WERI-Rb-1 (cell line): ENCODE data around the gene HOXA4.

Source experiments
- DNase-seq: peaks from one replicate; pipeline ENCODE4 v3.0.0-alpha.2; 2020
- H3K27ac ChIP-seq: fragments of 250-450 bp; sonication (Bioruptor Pico); 2 replicates; pipeline ENCODE4 v1.5.1; 2020; ENCODE audit warnings: mild to moderate bottlenecking, moderate library complexity
- H3K27me3 ChIP-seq: fragments of 250-450 bp; sonication (Bioruptor Pico); 2 replicates; pipeline ENCODE4 v1.5.1; 2021; ENCODE audit warnings: mild to moderate bottlenecking, low read depth, moderate library complexity; ENCODE audit not compliant: insufficient read depth, severe bottlenecking
- H3K36me3 ChIP-seq: fragments of 250-450 bp; sonication (Bioruptor Pico); 2 replicates; pipeline ENCODE4 v1.5.1; 2020; ENCODE audit warnings: mild to moderate bottlenecking, moderate library complexity
- H3K4me3 ChIP-seq: 2 replicates; pipeline ENCODE4 v1.5.1; 2011; ENCODE audit warnings: low read depth, mild to moderate bottlenecking, control low read depth, low read length
- H3K9me3 ChIP-seq: fragments of 250-450 bp; sonication (Bioruptor Pico); 2 replicates; pipeline ENCODE4 v1.5.1; 2021; ENCODE audit warnings: mild to moderate bottlenecking, moderate library complexity; ENCODE audit not compliant: severe bottlenecking
- TF ChIP-seq, protein P1 (sequence below): IDR thresholded peaks from 2 replicates; pipeline ENCODE4 v1.5.1; 2011; ENCODE audit warnings: low read depth, mild to moderate bottlenecking, control low read depth, inconsistent platforms, low read length

The HOXA4 gene

DNA sequence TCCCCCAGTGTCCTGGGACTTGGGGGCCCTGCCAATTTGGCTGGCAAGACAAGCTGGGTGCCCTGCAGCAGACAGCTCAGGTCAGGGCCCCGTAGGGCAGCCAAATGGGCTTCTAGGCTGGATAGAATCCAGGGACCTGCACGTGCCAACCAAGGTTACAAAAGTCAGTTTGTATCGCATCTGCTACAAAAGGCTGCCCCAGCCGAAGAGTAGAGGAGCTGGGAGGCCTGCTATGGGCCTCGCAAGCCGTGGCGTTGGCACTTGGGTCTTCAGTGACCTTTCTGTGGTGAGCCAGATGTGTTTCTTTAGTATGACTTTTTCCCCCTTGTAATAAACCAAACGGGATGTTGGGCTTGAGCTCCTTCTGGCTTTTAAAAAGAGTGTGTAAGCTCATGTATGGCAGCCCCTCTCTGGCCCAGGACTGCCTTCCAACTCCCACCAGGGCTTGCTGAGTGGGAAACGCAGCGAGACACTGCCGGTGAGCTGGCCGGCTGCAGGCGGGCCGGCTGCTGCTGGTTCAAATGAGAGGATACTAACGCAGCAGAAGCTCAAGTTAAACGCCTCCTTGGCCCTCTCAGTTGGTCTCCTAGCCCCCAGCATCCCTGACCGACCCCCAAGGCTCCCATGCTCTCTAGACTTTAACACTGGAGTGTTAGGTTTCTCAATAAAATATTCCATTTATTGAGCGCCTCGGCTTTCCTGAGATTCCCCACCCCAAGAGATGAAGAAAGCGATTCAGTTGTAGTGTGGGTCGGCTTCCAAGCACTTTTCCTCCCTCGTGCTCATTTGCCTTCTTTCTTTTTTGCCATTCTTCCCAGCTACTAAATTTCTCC lies 46.6 kb upstream of the HOXA4 start:
- Histone ChIP-seq H3K36me3 (no peaks in the 10 kb centered on the region), H3K9me3 (peaks cover 8% of the 10 kb centered on the region), H3K27me3 (peaks cover 70% of the 10 kb centered on the region), H3K4me3 (no peak overlapping the region), H3K27ac (no peak overlapping the region)
- TF ChIP-seq, protein P1, sequence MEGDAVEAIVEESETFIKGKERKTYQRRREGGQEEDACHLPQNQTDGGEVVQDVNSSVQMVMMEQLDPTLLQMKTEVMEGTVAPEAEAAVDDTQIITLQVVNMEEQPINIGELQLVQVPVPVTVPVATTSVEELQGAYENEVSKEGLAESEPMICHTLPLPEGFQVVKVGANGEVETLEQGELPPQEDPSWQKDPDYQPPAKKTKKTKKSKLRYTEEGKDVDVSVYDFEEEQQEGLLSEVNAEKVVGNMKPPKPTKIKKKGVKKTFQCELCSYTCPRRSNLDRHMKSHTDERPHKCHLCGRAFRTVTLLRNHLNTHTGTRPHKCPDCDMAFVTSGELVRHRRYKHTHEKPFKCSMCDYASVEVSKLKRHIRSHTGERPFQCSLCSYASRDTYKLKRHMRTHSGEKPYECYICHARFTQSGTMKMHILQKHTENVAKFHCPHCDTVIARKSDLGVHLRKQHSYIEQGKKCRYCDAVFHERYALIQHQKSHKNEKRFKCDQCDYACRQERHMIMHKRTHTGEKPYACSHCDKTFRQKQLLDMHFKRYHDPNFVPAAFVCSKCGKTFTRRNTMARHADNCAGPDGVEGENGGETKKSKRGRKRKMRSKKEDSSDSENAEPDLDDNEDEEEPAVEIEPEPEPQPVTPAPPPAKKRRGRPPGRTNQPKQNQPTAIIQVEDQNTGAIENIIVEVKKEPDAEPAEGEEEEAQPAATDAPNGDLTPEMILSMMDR, result no peak
- peak; percentile 1 for DNase-seq

- H3K27me3 ChIP-seq, result peaks cover 70% of the 10 kb centered on the region
- no peak overlapping the region for H3K27ac ChIP-seq
- no peaks in the 10 kb centered on the region for H3K36me3 ChIP-seq
- DNase-seq, result peak; percentile 3
- TF ChIP-seq, protein P1, result no peak
- H3K9me3 ChIP-seq, result peaks cover 8% of the 10 kb centered on the region
- H3K4me3 ChIP-seq, result no peak overlapping the region
Measured at GRCh38 chr7:27176524-27176845, 45.9 kb upstream of the HOXA4 start.

DNA sequence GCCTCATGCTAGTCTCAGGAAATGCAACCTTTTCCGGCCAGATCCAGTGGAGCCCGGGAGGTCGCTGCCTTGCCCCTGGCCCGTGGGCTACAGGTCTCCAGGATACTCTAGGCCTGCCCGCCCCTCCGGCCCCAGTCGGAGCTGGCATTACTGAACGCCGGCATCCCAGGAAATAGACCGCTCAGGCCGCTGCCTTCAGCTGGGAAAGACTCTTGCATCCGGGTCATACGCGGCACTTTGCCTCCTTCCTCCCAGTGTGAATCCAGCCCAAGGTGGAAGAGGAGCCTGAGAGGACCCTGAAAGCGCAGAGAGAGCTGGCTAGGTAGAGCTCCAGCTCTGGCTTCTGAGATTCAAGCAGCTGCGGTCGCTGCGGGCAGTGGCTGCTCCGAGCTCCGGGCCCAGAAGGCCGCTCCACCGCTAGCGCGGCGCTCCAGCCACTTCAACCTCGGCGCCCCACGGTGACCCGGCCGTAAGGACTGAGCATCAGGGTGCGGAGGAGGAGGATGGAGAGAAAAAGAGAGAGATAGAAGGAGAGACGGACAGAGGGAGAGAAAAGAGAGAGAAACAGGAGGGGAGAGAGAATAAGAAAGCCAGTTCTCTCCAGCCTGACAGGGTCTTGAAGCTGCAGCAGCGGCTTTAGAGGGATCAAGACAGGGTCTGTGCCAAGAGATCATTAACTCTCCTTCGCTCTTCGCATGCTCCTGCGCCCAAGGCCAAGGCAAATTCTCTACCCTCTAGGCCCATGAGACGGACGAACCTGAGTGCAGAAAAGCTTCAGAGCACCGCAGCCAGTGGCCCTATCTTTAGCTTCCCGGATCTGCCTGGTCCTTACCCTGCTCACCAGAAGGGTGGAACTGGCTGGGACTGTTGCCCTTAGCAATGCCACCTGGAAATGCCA lies 45.3 kb upstream of the HOXA4 start:
- H3K27me3 ChIP-seq, result peaks cover 70% of the 10 kb centered on the region
- H3K36me3 ChIP-seq, result no peaks in the 10 kb centered on the region
- H3K4me3 ChIP-seq, result no peak overlapping the region
- peaks cover 8% of the 10 kb centered on the region for H3K9me3 ChIP-seq
- DNase-seq, result peak; percentile 4
- H3K27ac ChIP-seq, result no peak overlapping the region
- TF ChIP-seq, protein P1, result no peak

GRCh38 chr7:27174874-27175625 lies 44.5 kb upstream of the HOXA4 start:
- Histone ChIP-seq H3K36me3 (no peaks in the 10 kb centered on the region), H3K27me3 (peaks cover 67% of the 10 kb centered on the region), H3K9me3 (peaks cover 8% of the 10 kb centered on the region), H3K27ac (no peak overlapping the region), H3K4me3 (no peak overlapping the region)
- TF ChIP-seq, protein P1, result no peak
- DNase-seq, result peak; percentile 4

- Histone ChIP-seq H3K36me3 (no peaks in the 10 kb centered on the region), H3K4me3 (peak within 1 kb of the TSS; percentile 53), H3K27me3 (peaks cover 62% of the 10 kb centered on the region), H3K9me3 (peaks cover 8% of the 10 kb centered on the region), H3K27ac (no peak within 1 kb of the TSS)
- TF ChIP-seq, protein P1, result no peak
- DNase-seq, result peak; percentile 20
Measured at GRCh38 chr7:27173956-27174873, 43.7 kb upstream of the HOXA4 start, which contains the start of gene HOXA10. TSS of gene HOXA10 (minus strand) at chr7:27174320. CDS start at chr7:27174306, 14 bp downstream.
